ENCODE data around the gene NUDT15. TPM values are rescaled to one million over a fixed set of nuclear protein-coding genes. Genes with fewer than 3 reads are reported as not detected.
A peak's percentile ranks its signal among the peaks of the same experiment; 100 is the strongest.

NUDT15 gene
- total and polyA plus RNA-seq, 2 of the 8 experiments (the other 6 are each of a cell fraction or from before 2014, with no cell fraction given): 37.8 to 65.9 TPM

GRCh38 chr13:48010698-48011097, 26.8 kb upstream of the NUDT15 start:
- Histone ChIP-seq H2AK5ac (ENCODE audit: low read depth, low read length) (no peak overlapping the region), H3K27me3 (replicated peaks in 1 of 4; ENCODE audit: control insufficient read depth in 3 of 4, extremely low read depth in 1 of 4, insufficient read depth in 3 of 4, low read length in 3 of 4) (no peaks in the 10 kb centered on the region), H3K23ac (ENCODE audit: insufficient read length) (no peak overlapping the region), H2AFZ (ENCODE audit: low read length) (no peak overlapping the region), H2BK15ac (ENCODE audit: low read length) (no peak overlapping the region), H4K20me1 (replicated peaks in 1 of 2; ENCODE audit: control insufficient read depth in 1 of 2, insufficient read depth in 2 of 2, low read length in 2 of 2) (no peaks in the 10 kb centered on the region), H2BK20ac (ENCODE audit: low read length) (peak overlapping the region; percentile 89; the same call in 1 of the 2 replicates), H3K36me3 (ENCODE audit: control insufficient read depth in 2 of 4, insufficient read depth in 4 of 4, low read length in 3 of 4) (0 out of 8 replicates have a peak, but pooled peaks cover 0 to 2% (median 0%) of the 10 kb centered on the region in 4 experiments), H3K14ac (ENCODE audit: insufficient read length) (no peak overlapping the region), H3K9me3 (ENCODE audit: insufficient read depth in 2 of 2, low read depth in 1 of 2, low read length in 1 of 2) (no peaks in the 10 kb centered on the region), H4K91ac (replicated peaks; ENCODE audit: insufficient read length, low read length) (no peak overlapping the region), H3K23me2 (ENCODE audit: low read depth, low read length) (no peaks in the 10 kb centered on the region), H3K27ac (ENCODE audit: low read depth, low read length) (no peak overlapping the region), H3K4me3 (ENCODE audit: extremely low read depth in 1 of 4, insufficient read depth in 2 of 4, low read depth in 3 of 4, low read length in 4 of 4) (no peak overlapping the region), H2BK12ac (ENCODE audit: low read depth, low read length) (no peak overlapping the region), H3K79me2 (ENCODE audit: control insufficient read depth in 1 of 2, insufficient read depth in 2 of 2, low read length in 2 of 2) (no peaks in the 10 kb centered on the region), H3K4me1 (replicated peaks in 1 of 4; ENCODE audit: control insufficient read depth in 3 of 4, insufficient read depth in 4 of 4, low read length in 3 of 4) (peaks cover 0 to 2% (median 1%) of the 10 kb centered on the region in 4 experiments; a peak in 2 of 7 replicates), H3K79me1 (ENCODE audit: low read depth, low read length) (no peaks in the 10 kb centered on the region), H3K18ac (ENCODE audit: extremely low read depth, low read length) (no peak overlapping the region), H4K8ac (ENCODE audit: extremely low read depth, insufficient read depth, low read length) (no peak overlapping the region), H2BK120ac (replicated peaks; ENCODE audit: low read depth, low read length) (no peak overlapping the region), H3K4ac (replicated peaks; ENCODE audit: insufficient read length, low read depth, low read length) (no peak overlapping the region), H4K5ac (ENCODE audit: insufficient read length, low read depth, low read length) (no peak overlapping the region), H3K56ac (replicated peaks; ENCODE audit: insufficient read length, low read depth, low read length) (no peak overlapping the region), H3K4me2 (ENCODE audit: insufficient read depth in 1 of 2, low read depth in 2 of 2, low read length in 2 of 2) (no peak overlapping the region), H2BK5ac (ENCODE audit: low read depth, low read length) (no peak overlapping the region), H3K9ac (replicated peaks in 1 of 4; ENCODE audit: extremely low read depth in 1 of 4, low read depth in 3 of 4, low read length in 3 of 4) (no peak overlapping the region)
- ChIA-PET CTCF (ENCODE audit: partially characterized antibody) (interaction anchor here (0.5 kb wide), 1 partner anchor 953 kb away, joined by 3 read pairs; no protein-coding TSS in a partner anchor), POLR2A (ENCODE audit: partially characterized antibody) (no interaction called here)
- TF ChIP-seq MAFK (IDR thresholded peaks at IDR 0.05; ENCODE audit: low read depth, low read length): 0 out of 2 replicates have a peak, but pooled peaks have one; percentile 5
- TF ChIP-seq NANOG (IDR thresholded peaks at IDR 0.05; ENCODE audit: insufficient read depth, low read depth, low read length, poor library complexity, severe bottlenecking): no peak
- TF ChIP-seq CTCF (IDR thresholded peaks at IDR 0.05; ENCODE audit: control extremely low read depth in 1 of 3, insufficient read depth in 1 of 3, low read depth in 1 of 3, low read length in 3 of 3): no peak
- no peak for TF ChIP-seq USF2 (IDR thresholded peaks at IDR 0.05; ENCODE audit: low read length)
- 65% methylated on average over 4 of the region's 4 CpGs; no CpG with 5 or more reads in 1 of the 2 experiments for WGBS, 2 experiments (ENCODE audit: extremely low coverage in 1 of 2, insufficient coverage in 1 of 2, insufficient read length in 1 of 2, insufficient replicate concordance in 2 of 2, low coverage in 1 of 2, low lambda C conversion rate in 2 of 2, missing lambda C conversion rate in 1 of 2)
- DNase-seq (ENCODE audit: low read depth in 1 of 2, low spot score in 2 of 2) (no peak), FAIRE-seq (no peak)
